GM12878 (cell line): ENCODE measurements around the gene UBE2L5. TPM values are rescaled to one million over a fixed set of nuclear protein-coding genes. Genes with fewer than 3 reads are reported as not detected.

Source experiments
- ATF3 ChIP-seq: IDR thresholded peaks from 2 replicates; pipeline ENCODE4 v1.6.1; 2011; ENCODE audit warnings: low read depth, mild to moderate bottlenecking, low read length, moderate library complexity, borderline replicate concordance; ENCODE audit errors: extremely low read depth
- BACH1 ChIP-seq: fragments of 450-650 bp; IDR thresholded peaks from 2 replicates; pipeline ENCODE4 v1.6.1; 2017; ENCODE audit warnings: mild to moderate bottlenecking, borderline replicate concordance
- BMI1 ChIP-seq: fragments of 450-650 bp; IDR thresholded peaks from 2 replicates; pipeline ENCODE4 v1.6.1; 2016; ENCODE audit warnings: mild to moderate bottlenecking, moderate library complexity, borderline replicate concordance
- EZH2 ChIP-seq: IDR thresholded peaks from 2 replicates; pipeline ENCODE4 v1.6.1; 2012; ENCODE audit warnings: low read depth, mild to moderate bottlenecking, control low read depth, inconsistent platforms, low read length, borderline replicate concordance; ENCODE audit not compliant: control insufficient read depth
- GABPA ChIP-seq: IDR thresholded peaks from 2 replicates; pipeline ENCODE4 v1.6.1; 2014; ENCODE audit warnings: antibody characterized with exemption, low read depth, mild to moderate bottlenecking, inconsistent platforms
- IKZF1 ChIP-seq: fragments of 450-650 bp; conservative IDR thresholded peaks from 2 replicates; pipeline ENCODE4 v1.6.1; 2017; ENCODE audit warnings: antibody characterized with exemption, mild to moderate bottlenecking
- IKZF2 ChIP-seq, 2 experiments: fragments of 450-650 bp; IDR thresholded peaks; 2 replicates each; pipeline ENCODE4 v1.6.1; 2017; ENCODE audit warnings: mild to moderate bottlenecking in 2 of 2, moderate library complexity in 2 of 2
- JUNB ChIP-seq: IDR thresholded peaks from 2 replicates; pipeline ENCODE4 v1.6.1; 2016; ENCODE audit warnings: antibody characterized with exemption, mild to moderate bottlenecking
- MAX ChIP-seq: IDR thresholded peaks from 2 replicates; pipeline ENCODE4 v1.6.1; 2012; ENCODE audit warnings: low read depth, low read length, improper control_type of control experiment
- NFIC ChIP-seq: IDR thresholded peaks from 2 replicates; pipeline ENCODE4 v1.6.1; 2012; ENCODE audit warnings: low read depth, mild to moderate bottlenecking, inconsistent platforms, low read length, moderate library complexity
- POU2F2 ChIP-seq: IDR thresholded peaks from 3 replicates; pipeline ENCODE4 v1.6.1; 2011; ENCODE audit warnings: low read depth, mild to moderate bottlenecking, low read length, borderline replicate concordance
- SMC3 ChIP-seq: IDR thresholded peaks from 2 replicates; pipeline ENCODE4 v1.6.1; 2011; ENCODE audit warnings: low read length, improper control_type of control experiment, borderline replicate concordance
- TCF3 ChIP-seq: IDR thresholded peaks from 2 replicates; pipeline ENCODE4 v1.6.1; 2012; ENCODE audit warnings: low read depth, mild to moderate bottlenecking, low read length, borderline replicate concordance; ENCODE audit not compliant: insufficient read depth
- polyA plus RNA-seq, 11 experiments: library from polyadenylated mRNA; depleted of rRNA in 4 of 11; unstranded in 6 of 11; stranded (reverse) in 5 of 11; fragments of >200 nt; fragmentation: Nextera tagmentation in 4 of 11; fragmentation: Illumina TruSeq in 1 of 11; extraction: Ambion mirVana in 4 of 11; extraction: Trizol in 1 of 11; gene quantifications; 1 replicate in 1 of 11; 2 replicates in 10 of 11; pipeline versions ENCODE4 v1.2.1 to v1.2.3, GENCODE V29; 2011 to 2016; ENCODE audit warnings: inconsistent platforms in 2 of 11, missing spikeins in 2 of 11, low read depth in 1 of 11
- total RNA-seq, 4 experiments: library from RNA; depleted of rRNA in 3 of 4; stranded (reverse); fragments of >200 nt in 3 of 4; fragmentation: Illumina TruSeq in 1 of 4; extraction: Trizol in 1 of 4; gene quantifications; 2 replicates each; pipeline versions ENCODE4 v1.2.1 to v1.2.3, GENCODE V29; 2013 to 2021

The UBE2L5 gene
- total and polyA plus RNA-seq, 10 of the 15 experiments (the other 5 are each of a cell fraction or from before 2014, with no cell fraction given): 0.03 to 1.1 (median 0.19) TPM; not detected in 2

- TF ChIP-seq ATF3 (no peak), BMI1 (no peak), MAX (peak; percentile 12; the same call in 1 of the 2 replicates), SMC3 (peak; percentile 30; the same call in 1 of the 2 replicates), JUNB (peak; percentile 71), NFIC (peak; percentile 64), TCF3 (0 out of 2 replicates have a peak, but pooled peaks have one; percentile 21), EZH2 (no peak), BACH1 (no peak), GABPA (0 out of 2 replicates have a peak, but pooled peaks have one; percentile 43), POU2F2 (peak; percentile 78; the same call in 2 of the 3 replicates), IKZF1 (no peak), IKZF2 (IDR thresholded peaks at IDR 0.05) (peak; percentile 57 to 72; a peak in 3 of 4 replicates)
Observed at GRCh38 chr13:30463787-30464495, 41.6 kb downstream of the UBE2L5 start (continued).
